Raji (cell line): Measurements from ENCODE around the gene BACH2.

Source experiments
- POLR2A ChIP-seq: IDR thresholded peaks from 2 replicates; pipeline ENCODE4 v1.6.1; 2011; ENCODE audit warnings: low read depth, low read length, control low read depth; ENCODE audit not compliant: insufficient read depth

BACH2 gene

GRCh38 chr6:90290811-90291420 lies 5.7 kb downstream of the BACH2 start:
- no peak for TF ChIP-seq POLR2A

- TF ChIP-seq POLR2A, result no peak
These were observed 6.7 kb downstream of the BACH2 start for GRCh38 chr6:90289902-90290301.

DNA sequence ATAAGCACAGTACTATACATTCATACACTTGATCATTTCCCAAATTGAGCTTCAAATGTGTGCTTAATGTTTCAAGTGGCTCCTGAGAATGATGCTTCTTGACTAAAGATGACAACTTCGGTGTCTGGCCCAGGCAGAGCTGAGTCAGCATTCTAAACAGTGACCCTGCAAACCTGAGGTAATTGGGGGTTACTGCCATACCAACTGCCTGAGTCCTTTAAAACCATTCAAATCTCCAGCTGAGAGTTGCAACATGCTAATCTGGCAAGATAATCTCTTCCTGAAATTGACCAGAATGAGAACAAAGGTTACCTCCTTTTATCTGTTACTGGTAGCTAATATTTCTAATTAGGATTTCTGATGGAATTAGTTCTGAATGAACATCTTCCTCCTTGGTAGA lies 8.2 kb downstream of the BACH2 start:
- no peak for TF ChIP-seq POLR2A

- TF ChIP-seq POLR2A, result no peak
These were observed 9.7 kb downstream of the BACH2 start for GRCh38 chr6:90286884-90287488.

DNA sequence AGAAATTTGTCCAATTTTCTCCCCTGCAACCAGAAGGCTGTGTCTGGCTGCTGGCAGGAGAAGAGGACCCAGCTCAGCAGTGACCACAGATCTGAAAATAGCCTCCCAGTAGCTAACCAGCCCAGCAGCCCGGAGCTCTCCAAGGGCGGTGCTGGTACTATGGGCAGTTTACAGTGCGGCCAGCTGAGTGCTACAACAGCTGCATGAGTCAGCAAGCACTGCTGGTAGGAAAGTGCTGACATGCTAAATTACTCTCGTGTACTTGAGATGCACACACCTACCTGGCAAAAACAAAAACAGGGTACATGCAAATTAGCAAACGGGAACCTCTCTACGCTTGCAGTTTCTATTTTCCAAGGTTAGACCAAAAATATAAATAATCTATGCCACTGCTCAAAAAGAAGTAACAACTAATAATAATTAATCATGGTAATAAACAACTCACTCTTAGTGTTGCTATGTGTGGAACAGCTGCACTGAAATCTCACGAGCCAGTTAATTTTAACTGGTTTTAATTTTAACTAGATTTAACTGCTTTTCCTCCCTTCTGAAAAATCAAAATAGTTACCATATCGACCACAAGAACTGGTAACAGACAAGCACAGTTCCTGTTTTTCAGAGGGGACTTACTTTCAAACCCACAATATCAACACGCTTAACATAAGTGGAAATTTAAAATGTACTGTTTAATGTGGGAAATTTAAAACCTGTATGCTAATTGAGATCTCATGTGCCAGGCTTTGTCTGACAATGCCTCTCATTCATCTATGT lies 10.8 kb downstream of the BACH2 start:
- peak; percentile 45; the same call in 1 of the 2 replicates for TF ChIP-seq POLR2A

GRCh38 chr6:90285042-90285481 lies 11.6 kb downstream of the BACH2 start:
- TF ChIP-seq POLR2A, result no peak

DNA sequence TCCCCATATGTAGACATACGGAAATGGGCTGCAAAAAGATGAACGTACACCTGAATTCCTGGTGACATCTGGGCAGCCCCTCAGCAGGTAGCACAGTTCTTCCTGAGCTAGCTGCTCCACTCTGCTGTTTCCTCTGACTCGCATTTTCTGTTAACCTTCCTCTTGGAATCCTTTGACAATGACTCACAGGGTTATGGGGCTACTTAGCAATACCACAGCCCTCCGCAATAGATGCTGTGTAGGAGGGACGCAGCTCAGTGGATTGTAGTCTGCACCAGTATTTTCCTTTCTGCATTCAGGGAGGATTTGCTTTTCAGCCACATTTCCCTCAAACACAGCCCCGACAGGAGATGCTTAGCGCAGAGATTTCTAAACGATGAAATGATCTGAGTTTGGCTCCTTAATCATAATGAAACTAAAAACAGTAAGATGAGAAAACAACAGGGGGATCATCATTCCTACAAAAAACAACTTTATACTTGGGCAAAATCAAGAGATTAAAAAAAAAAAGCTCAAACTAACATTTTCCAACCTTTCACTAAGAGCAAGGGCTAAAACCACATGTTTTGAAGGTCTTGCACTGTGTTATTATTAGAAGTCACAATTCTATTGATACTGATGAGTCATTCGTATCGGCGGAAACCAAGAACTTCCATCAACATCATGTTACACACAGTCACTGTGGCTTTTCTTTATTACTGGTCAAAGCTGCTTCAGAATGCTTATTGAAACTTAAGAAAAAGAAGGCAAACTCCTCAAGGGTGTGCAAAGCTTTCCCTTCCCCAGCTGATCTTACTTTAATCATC lies 12.2 kb downstream of the BACH2 start:
- no peak for TF ChIP-seq POLR2A

GRCh38 chr6:90278129-90278528 lies 18.5 kb downstream of the BACH2 start:
- TF ChIP-seq POLR2A, result no peak

DNA sequence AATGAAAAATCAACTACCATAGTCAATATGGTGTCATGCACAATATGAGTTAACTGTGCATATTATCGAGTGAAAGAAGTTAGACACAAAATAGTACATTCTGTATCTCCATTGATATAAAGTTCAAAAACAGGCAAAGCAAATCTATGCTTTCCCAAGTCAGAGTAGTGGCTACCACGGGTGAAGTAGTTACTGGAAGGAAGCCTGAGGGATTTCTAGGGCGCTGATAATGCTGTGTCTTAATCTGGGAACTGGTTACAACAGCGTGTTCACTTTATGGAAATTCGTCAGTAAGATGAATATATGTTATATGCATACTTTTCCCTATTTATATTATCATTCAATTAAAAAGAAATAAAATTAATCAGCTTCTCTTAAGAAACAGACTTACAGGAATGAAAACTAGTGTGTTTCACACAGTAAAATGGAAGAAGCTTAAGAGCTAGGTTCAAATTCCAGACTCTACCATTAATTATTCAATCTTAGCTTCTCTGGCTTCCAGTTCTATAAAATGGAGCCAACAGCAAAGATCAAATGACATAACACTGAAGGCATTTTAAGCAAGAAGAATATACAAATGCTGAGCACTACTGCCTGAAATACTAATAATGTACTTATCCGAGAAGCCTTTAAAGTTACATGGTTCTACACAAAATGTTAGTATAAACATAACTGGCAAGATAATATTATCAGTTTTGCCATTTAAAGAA lies 19.2 kb downstream of the BACH2 start:
- TF ChIP-seq POLR2A, result no peak

DNA sequence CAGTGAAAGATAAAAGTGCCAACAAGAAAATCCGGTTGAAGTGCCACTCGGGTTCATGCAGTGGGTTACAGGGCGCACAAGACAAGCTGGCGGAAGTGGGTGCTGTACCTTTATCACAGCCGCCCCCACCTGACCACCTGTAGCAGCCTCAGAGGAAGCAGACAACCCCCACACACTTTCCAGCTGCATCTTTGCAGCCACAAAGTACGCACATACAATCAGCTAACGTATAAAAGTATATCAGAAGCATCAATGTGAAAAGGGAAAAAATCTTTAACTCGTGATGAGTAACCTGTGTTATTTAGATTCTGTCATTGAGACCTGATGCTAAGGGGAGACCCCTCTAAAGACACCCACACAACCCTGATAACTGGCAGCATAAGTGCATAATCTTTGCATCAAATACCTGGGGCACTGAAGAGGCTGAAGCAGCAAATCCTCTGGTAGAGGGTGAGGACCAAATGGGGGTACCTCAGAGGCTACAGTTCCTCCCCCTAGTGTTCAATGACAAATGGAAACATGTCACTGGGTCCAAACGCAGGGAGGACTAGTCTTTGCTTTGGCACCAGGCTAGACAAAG lies 22.1 kb downstream of the BACH2 start:
- no peak for TF ChIP-seq POLR2A

DNA sequence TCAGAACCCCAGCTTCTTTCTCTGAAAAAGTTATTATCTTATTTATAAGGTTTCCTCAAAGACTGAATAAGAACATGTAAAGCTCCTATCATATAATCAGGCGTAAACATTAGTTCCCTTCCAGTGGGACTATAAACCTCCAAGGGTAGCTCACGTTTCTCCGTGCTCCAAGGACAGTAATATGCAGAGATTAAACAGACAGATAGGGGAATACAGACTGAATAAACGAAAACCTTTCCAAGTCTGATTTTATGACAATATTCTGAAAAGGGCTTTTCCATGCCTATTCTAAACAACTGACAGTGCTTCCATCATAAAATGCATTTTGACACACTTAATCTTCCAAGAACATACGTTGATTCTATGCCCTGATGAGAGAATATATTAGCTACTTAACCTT lies 22.8 kb downstream of the BACH2 start:
- no peak for TF ChIP-seq POLR2A

DNA sequence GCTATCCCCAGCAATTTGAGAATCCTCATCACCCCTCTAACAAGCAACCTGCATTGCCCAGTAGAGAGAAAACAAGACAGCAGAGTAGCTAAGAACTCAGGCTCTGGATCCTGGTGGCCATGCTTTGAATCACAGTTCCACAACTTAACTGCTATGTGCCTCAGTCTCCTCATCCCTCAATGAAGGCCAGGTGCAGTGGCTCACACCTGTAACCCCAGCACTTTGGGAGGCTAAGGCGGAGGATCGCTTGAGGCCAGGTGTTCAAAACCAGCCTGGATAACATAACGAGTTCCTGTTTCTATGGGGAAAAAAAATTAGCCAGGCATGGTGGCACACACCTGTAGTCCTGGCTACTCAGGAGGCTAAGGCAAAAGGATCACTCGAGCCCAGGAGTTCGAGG lies 23.7 kb downstream of the BACH2 start:
- no peak for TF ChIP-seq POLR2A

GRCh38 chr6:90271831-90272230 lies 24.8 kb downstream of the BACH2 start:
- TF ChIP-seq POLR2A, result no peak

GRCh38 chr6:90269334-90269733 lies 27.3 kb downstream of the BACH2 start:
- TF ChIP-seq POLR2A, result no peak

GRCh38 chr6:90268178-90268577 lies 28.5 kb downstream of the BACH2 start:
- no peak for TF ChIP-seq POLR2A
